HCT116 (cell line): ENCODE results near the gene CDKL4. TPM values are rescaled to one million over a fixed set of nuclear protein-coding genes. Genes with fewer than 3 reads are reported as not detected.

ENCODE experiments used
- ATAC-seq: fragments of 200-7000 bp; cut with Tn5 transposase; 2 replicates; pipeline ENCODE4 v1.9.1; 2020; ENCODE audit warnings: mild to moderate bottlenecking, moderate library complexity
- BruUV-seq: library from RNA; stranded (reverse); fragments of 400-500 nt; replicated peaks from 2 replicates; lab custom pipeline; 2021; lab: Mats Ljungman, UMichigan
- CTCF ChIA-PET: fragments of 300-600 bp; sonication (Branson Sonifier 250); formaldehyde crosslinking; loops from one replicate; lab custom pipeline; 2021; ENCODE audit warnings: antibody characterized with exemption; lab: Charles Lee
- POLR2A ChIA-PET: fragments of 300-600, 350-600 bp; sonication (Branson Sonifier 250); formaldehyde crosslinking; loops from one replicate; lab custom pipeline; 2021; ENCODE audit warnings: antibody characterized with exemption; lab: Charles Lee
- RAD21 ChIA-PET, 2 experiments: fragments of 300-600 bp; sonication (Branson Sonifier 250); formaldehyde crosslinking; loops; one replicate each; lab custom pipeline; 2023; ENCODE audit warnings: low total read pairs in 2 of 2; ENCODE audit not compliant: uncharacterized antibody in 2 of 2, unreplicated experiment in 2 of 2, low non-redundant PET in 1 of 2; lab: Charles Lee
- DNase-seq: peaks from one replicate; pipeline ENCODE4 v3.0.0-alpha.2; 2010; ENCODE audit warnings: low read depth, low spot score
- H2AFZ ChIP-seq: fragments of 200-600 bp; shearing (Covaris generic), sonication (generic); 2 replicates; pipeline ENCODE4 v1.6.1; 2017; ENCODE audit warnings: low read depth, mixed run types, mixed read lengths, antibody characterized with exemption, low read length; ENCODE audit not compliant: poor library complexity, severe bottlenecking
- H3K27ac ChIP-seq: 2 replicates; pipeline ENCODE4 v1.5.1; 2012; ENCODE audit warnings: low read depth, low read length
- H3K27me3 ChIP-seq: fragments of 200-600 bp; sonication (generic); 2 replicates; pipeline ENCODE4 v1.6.1; 2016; ENCODE audit warnings: mixed run types, low read length, mixed read lengths; ENCODE audit not compliant: insufficient read depth
- H3K36me3 ChIP-seq, 2 experiments: fragments of 200-500 bp in 1 of 2; fragments of 200-600 bp in 1 of 2; sonication (Bioruptor generic) in 1 of 2; sonication (generic) in 1 of 2; 2 replicates each; pipeline versions ENCODE4 v1.5.1 to v1.6.1; 2014 to 2016; ENCODE audit warnings: low read length in 2 of 2, inconsistent platforms in 1 of 2, mixed read lengths in 1 of 2, mixed run types in 1 of 2; ENCODE audit not compliant: insufficient read depth in 2 of 2, control insufficient read depth in 1 of 2
- H3K4me1 ChIP-seq, 2 experiments: fragments of 200-600 bp in 1 of 2; sonication (generic) in 1 of 2; 2 replicates each; pipeline versions ENCODE4 v1.5.1 to v1.6.1; 2012 to 2017; ENCODE audit warnings: low read length in 2 of 2, inconsistent platforms in 1 of 2, mild to moderate bottlenecking in 1 of 2, mixed read lengths in 1 of 2, mixed run types in 1 of 2, moderate library complexity in 1 of 2; ENCODE audit not compliant: insufficient read depth in 2 of 2, control insufficient read depth in 1 of 2
- H3K4me2 ChIP-seq: fragments of 200-600 bp; sonication (generic); 2 replicates; pipeline ENCODE4 v1.6.1; 2017; ENCODE audit warnings: mixed run types, low read length, mixed read lengths
- H3K4me3 ChIP-seq, 2 experiments: fragments of 200-600 bp in 1 of 2; sonication (generic) in 1 of 2; replicated peaks in 1 of 2; 2 replicates each; pipeline ENCODE4 v1.5.1; 2011 to 2016; ENCODE audit warnings: low read length in 2 of 2, control low read depth in 1 of 2, low read depth in 1 of 2, mild to moderate bottlenecking in 1 of 2, mixed read lengths in 1 of 2, mixed run types in 1 of 2
- H3K79me2 ChIP-seq: fragments of 200-600 bp; sonication (generic); 2 replicates; pipeline ENCODE4 v1.6.1; 2017; ENCODE audit warnings: mild to moderate bottlenecking, mixed run types, low read length, moderate library complexity, mixed read lengths; ENCODE audit not compliant: insufficient read depth
- H3K9ac ChIP-seq: fragments of 200-600 bp; sonication (generic); 2 replicates; pipeline ENCODE4 v1.6.1; 2016; ENCODE audit warnings: low read length, mixed read lengths
- H3K9me2 ChIP-seq: fragments of 200-600 bp; sonication (generic), shearing (Covaris generic); 2 replicates; pipeline ENCODE4 v1.6.1; 2017; ENCODE audit warnings: mixed run types, mild to moderate bottlenecking, moderate library complexity; ENCODE audit not compliant: insufficient read depth
- H3K9me3 ChIP-seq, 2 experiments: fragments of 200-500 bp in 1 of 2; fragments of 200-600 bp in 1 of 2; sonication (Bioruptor generic) in 1 of 2; sonication (generic) in 1 of 2; 2 replicates each; pipeline ENCODE4 v1.6.1; 2014 to 2017; ENCODE audit warnings: low read length in 2 of 2, mixed read lengths in 2 of 2, inconsistent platforms in 1 of 2, low read depth in 1 of 2, mild to moderate bottlenecking in 1 of 2, mixed run types in 1 of 2, moderate library complexity in 1 of 2; ENCODE audit not compliant: control insufficient read depth in 1 of 2, insufficient read depth in 1 of 2
- H4K20me1 ChIP-seq: fragments of 200-600 bp; sonication (generic), shearing (Covaris generic); 2 replicates; pipeline ENCODE4 v1.6.1; 2017; ENCODE audit warnings: mixed run types, mild to moderate bottlenecking, moderate library complexity; ENCODE audit not compliant: insufficient read depth
- ATF3 ChIP-seq: IDR thresholded peaks from 2 replicates; pipeline ENCODE4 v1.6.1; 2012
- CBX3 ChIP-seq: IDR thresholded peaks from 2 replicates; pipeline ENCODE4 v1.6.1; 2012; ENCODE audit warnings: low read depth
- CEBPB ChIP-seq: IDR thresholded peaks from 2 replicates; pipeline ENCODE4 v1.6.1; 2012; ENCODE audit warnings: low read depth
- CTCF ChIP-seq, 3 experiments: fragments of 200-600 bp in 1 of 3; sonication (generic) in 1 of 3; IDR thresholded peaks in 2 of 3; conservative IDR thresholded peaks in 1 of 3; 2 replicates each; pipeline ENCODE4 v1.5.1; 2012 to 2017; ENCODE audit warnings: low read depth in 2 of 3, low read length in 2 of 3, antibody characterized with exemption in 1 of 3, borderline replicate concordance in 1 of 3, control low read depth in 1 of 3, mild to moderate bottlenecking in 1 of 3, mixed read lengths in 1 of 3, mixed run types in 1 of 3, moderate library complexity in 1 of 3; ENCODE audit not compliant: insufficient read depth in 1 of 3
- EGR1 ChIP-seq: IDR thresholded peaks from 2 replicates; pipeline ENCODE4 v1.6.1; 2012; ENCODE audit warnings: low read depth
- ELF1 ChIP-seq: IDR thresholded peaks from 2 replicates; pipeline ENCODE4 v1.6.1; 2012; ENCODE audit warnings: low read depth, borderline replicate concordance
- FOSL1 ChIP-seq: IDR thresholded peaks from 2 replicates; pipeline ENCODE4 v1.6.1; 2012; ENCODE audit warnings: low read depth
- MAX ChIP-seq: IDR thresholded peaks from 2 replicates; pipeline ENCODE4 v1.6.1; 2012
- POLR2A ChIP-seq: IDR thresholded peaks from 2 replicates; pipeline ENCODE4 v1.7.0; 2011; ENCODE audit warnings: borderline replicate concordance; ENCODE audit not compliant: insufficient read depth, insufficient read length; ENCODE audit errors: extremely low read depth
- POLR2AphosphoS5 ChIP-seq: IDR thresholded peaks from 2 replicates; pipeline ENCODE4 v1.6.1; 2011; ENCODE audit warnings: mild to moderate bottlenecking, low read depth, low read length, moderate library complexity
- RAD21 ChIP-seq: IDR thresholded peaks from 2 replicates; pipeline ENCODE4 v1.6.1; 2012; ENCODE audit warnings: low read depth, mild to moderate bottlenecking
- TCF7L2 ChIP-seq: IDR thresholded peaks from 2 replicates; pipeline ENCODE4 v1.7.0; 2011; ENCODE audit warnings: borderline replicate concordance, inconsistent platforms; ENCODE audit not compliant: insufficient read depth, insufficient read length; ENCODE audit errors: extremely low read depth
- YY1 ChIP-seq: IDR thresholded peaks from 2 replicates; pipeline ENCODE4 v1.6.1; 2011; ENCODE audit warnings: low read length, low read depth, moderate library complexity, mild to moderate bottlenecking; ENCODE audit not compliant: insufficient replicate concordance; ENCODE audit errors: extremely low read depth
- ZBTB33 ChIP-seq: IDR thresholded peaks from 2 replicates; pipeline ENCODE4 v1.6.1; 2011; ENCODE audit warnings: mild to moderate bottlenecking, low read length, moderate library complexity; ENCODE audit not compliant: insufficient replicate concordance; ENCODE audit errors: extremely low read depth
- ZFX ChIP-seq: fragments of 450-650 bp; IDR thresholded peaks from 2 replicates; pipeline ENCODE4 v1.6.1; 2017
- ZNF274 ChIP-seq: fragments of 200-500 bp; sonication (Bioruptor generic); IDR thresholded peaks from 2 replicates; pipeline ENCODE4 v1.6.1; 2014; ENCODE audit warnings: mild to moderate bottlenecking, low read depth, low read length, inconsistent platforms
- intact Hi-C: fragments of 100-400 bp; cut with micrococcal nuclease; formaldehyde crosslinking; loops from 2 replicates; pipeline ENCODE4 v1.10.0; 2022
- total RNA-seq: library from RNA; stranded (reverse); gene quantifications from one replicate; pipeline ENCODE4 v1.2.1, GENCODE V29; 2021; ENCODE audit not compliant: unreplicated experiment

Gene CDKL4
- total RNA-seq, 1 experiment from 2014 or later, result 0.27 TPM

GRCh38 chr2:39289609-39290008, 45.8 kb upstream of the CDKL4 start:
- ATAC-seq (no peak), DNase-seq (no peak)
- no peak overlapping the region for H3K4me2 ChIP-seq
- no peaks in the 10 kb centered on the region for H3K9me3 ChIP-seq
- no peaks in the 10 kb centered on the region for H3K27me3 ChIP-seq
- no peak overlapping the region for H3K27ac ChIP-seq
- CTCF ChIA-PET, result no interaction called here
- peaks cover 0 to 5% of the 10 kb centered on the region in 2 experiments; a peak in 2 of 4 replicates for H3K4me1 ChIP-seq
- H3K9ac ChIP-seq, result no peak overlapping the region
- H3K79me2 ChIP-seq, result no peaks in the 10 kb centered on the region
- no peak overlapping the region for H2AFZ ChIP-seq
- no TSS peak for BruUV-seq
- RAD21 ChIA-PET, result no interaction called here
- H3K4me3 ChIP-seq, result no peak overlapping the region
- H3K36me3 ChIP-seq, result peaks cover 5 to 11% of the 10 kb centered on the region in 2 experiments; a peak in 1 of 4 replicates
- TF ChIP-seq ZBTB33 (no peak), POLR2A (no peak), ZFX (no peak), YY1 (no peak), MAX (no peak), CEBPB (no peak), RAD21 (no peak), EGR1 (no peak), CBX3 (no peak), ATF3 (no peak), ELF1 (no peak), ZNF274 (no peak), TCF7L2 (no peak), FOSL1 (no peak), CTCF (IDR thresholded peaks at IDR 0.05 in 2 of 3, conservative IDR thresholded peaks at IDR 0.05 in 1 of 3; ENCODE audit: borderline replicate concordance in 1 of 3, insufficient read depth in 1 of 3, low read depth in 2 of 3, low read length in 2 of 3) (no peak), POLR2AphosphoS5 (no peak)
- intact Hi-C loops, result no loop called here
- no peaks in the 10 kb centered on the region for H3K9me2 ChIP-seq
- POLR2A ChIA-PET, result no interaction called here
- H4K20me1 ChIP-seq, result no peaks in the 10 kb centered on the region; the same call in 1 of the 2 replicates
